Vagina (tissue), 2 donors: ENCODE measurements around the gene TTC28. TPM values are rescaled to one million over a fixed set of nuclear protein-coding genes. Genes with fewer than 3 reads are reported as not detected.

Source experiments
- DNase-seq, 2 donors: peaks; one replicate each; pipeline ENCODE4 v3.0.0-alpha.2; 2017; ENCODE audit errors: extremely low spot score in 2 of 2
- H3K27ac ChIP-seq: fragments of 200-600 bp; sonication (generic); one replicate; pipeline ENCODE4 v1.5.1; 2019
- H3K27me3 ChIP-seq: fragments of 200-600 bp; sonication (generic); one replicate; pipeline ENCODE4 v1.5.1; 2019
- H3K36me3 ChIP-seq, 2 donors: fragments of 200-600 bp; sonication (generic); one replicate each; pipeline ENCODE4 v1.5.1; 2017 to 2019
- H3K4me1 ChIP-seq: fragments of 200-600 bp; sonication (generic); one replicate; pipeline ENCODE4 v1.5.1; 2019
- H3K4me3 ChIP-seq, 2 donors: fragments of 200-600 bp; sonication (generic); 1 replicate in 1 of 2; 2 replicates in 1 of 2; pipeline ENCODE4 v1.5.1; 2016 to 2019
- H3K9me3 ChIP-seq: fragments of 200-600 bp; sonication (generic); one replicate; pipeline ENCODE4 v1.5.1; 2019
- CTCF ChIP-seq, 3 experiments: fragments of 450-650 bp in 2 of 3; fragments of 200-600 bp in 1 of 3; sonication (generic) in 1 of 3; IDR thresholded peaks; one replicate each; pipeline ENCODE4 v1.5.1; 2017 to 2019; ENCODE audit warnings: antibody characterized with exemption in 3 of 3, mild to moderate bottlenecking in 2 of 3, moderate library complexity in 2 of 3
- POLR2A ChIP-seq, 2 donors: fragments of 450-650 bp; IDR thresholded peaks; one replicate each; pipeline ENCODE4 v1.6.1; 2017; ENCODE audit warnings: antibody characterized with exemption in 2 of 2, mild to moderate bottlenecking in 2 of 2, moderate library complexity in 2 of 2
- POLR2AphosphoS5 ChIP-seq, 2 donors: sonication (generic); formaldehyde crosslinking; IDR thresholded peaks; one replicate each; pipeline ENCODE4 v1.9.0; 2017; ENCODE audit warnings: antibody characterized with exemption in 2 of 2, mild to moderate bottlenecking in 2 of 2, low read depth in 1 of 2; ENCODE audit not compliant: insufficient read depth in 1 of 2
- intact Hi-C: fragments of 100-400 bp; cut with DNase I; formaldehyde crosslinking; loops from one replicate; pipeline ENCODE4 v1.15.1; 2023
- total RNA-seq: library from RNA; depleted of rRNA; stranded (reverse); fragments of >200 nt; gene quantifications from one replicate; pipeline ENCODE4 v1.2.3, GENCODE V29; 2016

TTC28 gene
- total RNA-seq, 1 donor from 2014 or later: 41.7 TPM

- Histone ChIP-seq H3K4me1 (peaks cover 16% of the 10 kb centered on the region), H3K27me3 (no peaks in the 10 kb centered on the region), H3K4me3 (no peak overlapping the region), H3K36me3 (no peaks in the 10 kb centered on the region), H3K27ac (no peak overlapping the region), H3K9me3 (no peaks in the 10 kb centered on the region)
- intact Hi-C loops: no loop called here
- DNase-seq: no peak
- TF ChIP-seq CTCF (IDR thresholded peaks at IDR 0.05) (no peak), POLR2AphosphoS5 (IDR thresholded peaks at IDR 0.05; ENCODE audit: insufficient read depth in 1 of 2, low read depth in 1 of 2) (no peak), POLR2A (IDR thresholded peaks at IDR 0.05) (no peak)
These were observed 718.0 kb downstream of the TTC28 start for GRCh38 chr22:27961680-27962079.

- H3K27ac ChIP-seq: no peak overlapping the region
- peaks cover 16% of the 10 kb centered on the region for H3K4me1 ChIP-seq
- no peak overlapping the region for H3K4me3 ChIP-seq
- TF ChIP-seq POLR2A (IDR thresholded peaks at IDR 0.05) (no peak), POLR2AphosphoS5 (IDR thresholded peaks at IDR 0.05; ENCODE audit: insufficient read depth in 1 of 2, low read depth in 1 of 2) (no peak), CTCF (IDR thresholded peaks at IDR 0.05) (no peak)
- intact Hi-C loops: no loop called here
- no peaks in the 10 kb centered on the region for H3K9me3 ChIP-seq
- H3K36me3 ChIP-seq: no peaks in the 10 kb centered on the region
- DNase-seq: no peak
- H3K27me3 ChIP-seq: no peaks in the 10 kb centered on the region
These were observed 718.5 kb downstream of the TTC28 start for GRCh38 chr22:27961182-27961581.

- H3K9me3 ChIP-seq: no peaks in the 10 kb centered on the region
- DNase-seq: no peak
- intact Hi-C loops: no loop called here
- H3K27me3 ChIP-seq: no peaks in the 10 kb centered on the region
- no peak overlapping the region for H3K4me3 ChIP-seq
- peaks cover 16% of the 10 kb centered on the region for H3K4me1 ChIP-seq
- no peak overlapping the region for H3K27ac ChIP-seq
- no peak for TF ChIP-seq POLR2AphosphoS5 (IDR thresholded peaks at IDR 0.05; ENCODE audit: insufficient read depth in 1 of 2, low read depth in 1 of 2)
- no peak for TF ChIP-seq POLR2A (IDR thresholded peaks at IDR 0.05)
- H3K36me3 ChIP-seq: no peaks in the 10 kb centered on the region
These were observed 720.1 kb downstream of the TTC28 start for GRCh38 chr22:27959335-27960090.

GRCh38 chr22:27952779-27953178 is 726.9 kb downstream of the TTC28 start:
- no peaks in the 10 kb centered on the region for H3K36me3 ChIP-seq
- DNase-seq: no peak
- peaks cover 13% of the 10 kb centered on the region for H3K4me1 ChIP-seq
- no peak overlapping the region for H3K4me3 ChIP-seq
- intact Hi-C loops: no loop called here
- TF ChIP-seq POLR2A (IDR thresholded peaks at IDR 0.05) (no peak), CTCF (IDR thresholded peaks at IDR 0.05) (no peak), POLR2AphosphoS5 (IDR thresholded peaks at IDR 0.05; ENCODE audit: insufficient read depth in 1 of 2, low read depth in 1 of 2) (no peak)
- no peak overlapping the region for H3K27ac ChIP-seq
- no peaks in the 10 kb centered on the region for H3K27me3 ChIP-seq
- no peaks in the 10 kb centered on the region for H3K9me3 ChIP-seq

GRCh38 chr22:27952091-27952490 is 727.5 kb downstream of the TTC28 start:
- H3K4me1 ChIP-seq: peaks cover 13% of the 10 kb centered on the region
- no peaks in the 10 kb centered on the region for H3K27me3 ChIP-seq
- H3K27ac ChIP-seq: no peak overlapping the region
- TF ChIP-seq POLR2AphosphoS5 (IDR thresholded peaks at IDR 0.05; ENCODE audit: insufficient read depth in 1 of 2, low read depth in 1 of 2) (no peak), CTCF (IDR thresholded peaks at IDR 0.05) (no peak), POLR2A (IDR thresholded peaks at IDR 0.05) (no peak)
- DNase-seq: no peak
- intact Hi-C loops: no loop called here
- H3K4me3 ChIP-seq: no peak overlapping the region
- no peaks in the 10 kb centered on the region for H3K36me3 ChIP-seq
- no peaks in the 10 kb centered on the region for H3K9me3 ChIP-seq
